Kidney (tissue), 14 donors: Measurements from ENCODE around the gene PROZ. TPM values are rescaled to one million over a fixed set of nuclear protein-coding genes. Genes with fewer than 3 reads are reported as not detected.

Source experiments
- DNase-seq, 5 donors: peaks; one replicate each; pipeline ENCODE4 v3.0.0-alpha.2; 2013 to 2020
- FAIRE-seq: peaks from 2 replicates; lab custom pipeline; 2012; peaks lifted over from hg19 to GRCh38; lab: Jason Lieb, UNC
- H3K27ac ChIP-seq, 2 donors: one replicate each; pipeline ENCODE4 v1.7.0; 2013; ENCODE audit warnings: low read depth in 2 of 2, low read length in 2 of 2, inconsistent platforms in 1 of 2
- H3K27me3 ChIP-seq: one replicate; pipeline ENCODE4 v1.7.1; 2013; ENCODE audit warnings: low read length, inconsistent platforms; ENCODE audit not compliant: control insufficient read depth, insufficient read depth
- H3K36me3 ChIP-seq, 3 donors: one replicate each; pipeline versions ENCODE4 v1.7.0 to v1.7.1; 2013; ENCODE audit warnings: low read length in 3 of 3, control low read depth in 1 of 3, inconsistent platforms in 1 of 3; ENCODE audit not compliant: insufficient read depth in 3 of 3, control insufficient read depth in 2 of 3
- H3K4me1 ChIP-seq, 3 donors: one replicate each; pipeline versions ENCODE4 v1.7.0 to v1.7.1; 2013; ENCODE audit warnings: low read length in 3 of 3, inconsistent platforms in 1 of 3, low read depth in 1 of 3; ENCODE audit not compliant: control insufficient read depth in 2 of 3, insufficient read depth in 2 of 3
- H3K4me3 ChIP-seq, 3 donors: one replicate each; pipeline versions ENCODE4 v1.7.0 to v1.8.1; 2013; ENCODE audit warnings: low read length in 3 of 3, control low read depth in 1 of 3, inconsistent platforms in 1 of 3
- H3K9ac ChIP-seq, 3 donors: one replicate each; pipeline versions ENCODE4 v1.7.0 to v1.7.1; 2013; ENCODE audit warnings: low read length in 3 of 3, control low read depth in 1 of 3, inconsistent platforms in 1 of 3
- H3K9me3 ChIP-seq, 3 donors: one replicate each; pipeline versions ENCODE4 v1.7.0 to v1.7.1; 2013; ENCODE audit warnings: low read length in 3 of 3, control low read depth in 1 of 3, inconsistent platforms in 1 of 3; ENCODE audit not compliant: control insufficient read depth in 2 of 3, insufficient read depth in 1 of 3
- intact Hi-C: fragments of 100-400 bp; cut with DNase I; formaldehyde crosslinking; loops from one replicate; pipeline ENCODE4 v1.11.1; 2022
- polyA plus RNA-seq: library from polyadenylated mRNA; stranded (reverse); fragments of 350-450 nt; fragmentation: Illumina TruSeq; extraction: RNeasy Lipid Tissue Mini Kit (QIAGEN cat#74804); gene quantifications from one replicate; pipeline ENCODE4 v1.2.3, GENCODE V29; 2014; ENCODE audit warnings: low read depth, low replicate concordance; ENCODE audit not compliant: insufficient read depth
- total RNA-seq: library from RNA; stranded (reverse); fragmentation: NEBNext Ultra II Directional; extraction: Animal tissue kit (Norgen Biotek cat#: 25700); gene quantifications from one replicate; pipeline ENCODE4 v1.2.1, GENCODE V29; 2021
- TF ChIP-seq, protein P1 (sequence below): IDR thresholded peaks from 3 replicates; pipeline ENCODE4 v1.5.1; 2012; ENCODE audit warnings: mild to moderate bottlenecking, moderate library complexity, borderline replicate concordance; ENCODE audit not compliant: insufficient read depth; ENCODE audit errors: extremely low read depth
- donor health status: control.
- donor health status: control.
- donor health status: control.
- donor health status: control.
- donor health status: control.
- donor health status: DM: yes; HTN: yes; CAD: no.
- donor health status: Normal renal cell carcinoma (clear cell type).

Gene PROZ
- total and polyA plus RNA-seq, 2 donors from 2014 or later = 20.0 TPM; not detected in 1

DNA sequence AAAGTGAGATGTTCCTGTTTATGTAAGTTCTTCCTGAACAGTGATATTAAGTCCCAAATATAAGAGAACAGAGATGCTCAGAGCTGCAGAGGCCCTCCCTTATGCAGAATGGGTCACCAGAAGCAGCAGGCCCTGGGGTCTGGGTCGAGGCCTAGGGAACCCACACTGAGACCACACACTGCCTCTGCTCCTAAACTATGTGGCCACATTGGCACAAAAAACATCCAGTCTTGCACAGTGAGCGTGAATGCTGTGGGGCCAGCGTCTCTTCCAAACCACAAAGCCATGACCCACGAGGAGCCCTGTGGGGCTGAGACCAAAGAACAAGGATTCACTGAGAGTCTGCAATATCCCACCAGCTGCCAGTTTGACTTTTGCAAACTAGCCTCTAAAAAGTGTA is 23.6 kb downstream of the PROZ start:
- H3K36me3 ChIP-seq = peaks cover 5 to 48% (median 31%) of the 10 kb centered on the region in 3 donors
- H3K9ac ChIP-seq = no peak overlapping the region
- FAIRE-seq (no peak), DNase-seq (no peak)
- intact Hi-C loops = no loop called here
- H3K4me1 ChIP-seq = no peaks in the 10 kb centered on the region
- H3K27ac ChIP-seq = no peak overlapping the region
- no peaks in the 10 kb centered on the region for H3K27me3 ChIP-seq
- TF ChIP-seq, protein P1, sequence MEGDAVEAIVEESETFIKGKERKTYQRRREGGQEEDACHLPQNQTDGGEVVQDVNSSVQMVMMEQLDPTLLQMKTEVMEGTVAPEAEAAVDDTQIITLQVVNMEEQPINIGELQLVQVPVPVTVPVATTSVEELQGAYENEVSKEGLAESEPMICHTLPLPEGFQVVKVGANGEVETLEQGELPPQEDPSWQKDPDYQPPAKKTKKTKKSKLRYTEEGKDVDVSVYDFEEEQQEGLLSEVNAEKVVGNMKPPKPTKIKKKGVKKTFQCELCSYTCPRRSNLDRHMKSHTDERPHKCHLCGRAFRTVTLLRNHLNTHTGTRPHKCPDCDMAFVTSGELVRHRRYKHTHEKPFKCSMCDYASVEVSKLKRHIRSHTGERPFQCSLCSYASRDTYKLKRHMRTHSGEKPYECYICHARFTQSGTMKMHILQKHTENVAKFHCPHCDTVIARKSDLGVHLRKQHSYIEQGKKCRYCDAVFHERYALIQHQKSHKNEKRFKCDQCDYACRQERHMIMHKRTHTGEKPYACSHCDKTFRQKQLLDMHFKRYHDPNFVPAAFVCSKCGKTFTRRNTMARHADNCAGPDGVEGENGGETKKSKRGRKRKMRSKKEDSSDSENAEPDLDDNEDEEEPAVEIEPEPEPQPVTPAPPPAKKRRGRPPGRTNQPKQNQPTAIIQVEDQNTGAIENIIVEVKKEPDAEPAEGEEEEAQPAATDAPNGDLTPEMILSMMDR = no peak
- H3K9me3 ChIP-seq = no peaks in the 10 kb centered on the region
- no peak overlapping the region for H3K4me3 ChIP-seq

DNA sequence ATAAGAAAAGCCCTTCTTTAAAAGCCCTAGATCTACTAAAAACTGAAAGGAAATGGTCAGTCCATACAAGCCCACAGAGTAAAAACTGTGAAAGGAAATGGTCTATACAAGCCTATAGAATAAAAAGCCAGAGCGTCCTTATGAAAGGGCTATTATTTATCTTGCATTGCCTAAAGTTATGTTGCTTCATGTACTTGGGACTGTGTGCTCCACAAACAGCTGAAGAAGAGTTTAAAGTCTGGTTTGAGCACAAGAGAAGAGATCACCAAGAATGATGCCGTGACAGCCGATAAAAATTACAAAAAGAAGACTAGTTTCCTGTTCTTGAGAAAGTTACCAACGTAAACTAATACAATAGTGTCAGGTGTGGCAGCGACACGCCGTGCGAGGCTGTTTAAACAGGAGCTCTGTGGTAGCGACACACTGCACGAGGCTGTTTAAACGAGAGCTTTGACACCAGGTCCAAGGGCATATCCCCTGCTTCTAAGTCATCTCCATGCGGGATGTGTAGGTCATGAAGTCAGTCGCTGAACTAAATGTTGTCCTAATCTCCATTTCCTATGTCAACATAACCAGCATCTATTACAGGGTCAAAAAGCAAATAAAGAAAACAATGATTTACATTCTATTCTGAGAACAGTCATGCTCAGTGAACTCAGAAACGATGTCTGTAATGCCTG is 25.1 kb downstream of the PROZ start:
- H3K4me3 ChIP-seq = no peak overlapping the region
- no peak for FAIRE-seq
- intact Hi-C loops = no loop called here
- peak in 2 of 5 donors; percentile 8 to 13 for DNase-seq
- H3K36me3 ChIP-seq = peaks cover 7 to 43% (median 38%) of the 10 kb centered on the region in 3 donors
- H3K9me3 ChIP-seq = no peaks in the 10 kb centered on the region
- TF ChIP-seq, protein P1 = no peak
- no peaks in the 10 kb centered on the region for H3K4me1 ChIP-seq
- no peak overlapping the region for H3K9ac ChIP-seq
- no peak overlapping the region for H3K27ac ChIP-seq
- no peaks in the 10 kb centered on the region for H3K27me3 ChIP-seq

DNA sequence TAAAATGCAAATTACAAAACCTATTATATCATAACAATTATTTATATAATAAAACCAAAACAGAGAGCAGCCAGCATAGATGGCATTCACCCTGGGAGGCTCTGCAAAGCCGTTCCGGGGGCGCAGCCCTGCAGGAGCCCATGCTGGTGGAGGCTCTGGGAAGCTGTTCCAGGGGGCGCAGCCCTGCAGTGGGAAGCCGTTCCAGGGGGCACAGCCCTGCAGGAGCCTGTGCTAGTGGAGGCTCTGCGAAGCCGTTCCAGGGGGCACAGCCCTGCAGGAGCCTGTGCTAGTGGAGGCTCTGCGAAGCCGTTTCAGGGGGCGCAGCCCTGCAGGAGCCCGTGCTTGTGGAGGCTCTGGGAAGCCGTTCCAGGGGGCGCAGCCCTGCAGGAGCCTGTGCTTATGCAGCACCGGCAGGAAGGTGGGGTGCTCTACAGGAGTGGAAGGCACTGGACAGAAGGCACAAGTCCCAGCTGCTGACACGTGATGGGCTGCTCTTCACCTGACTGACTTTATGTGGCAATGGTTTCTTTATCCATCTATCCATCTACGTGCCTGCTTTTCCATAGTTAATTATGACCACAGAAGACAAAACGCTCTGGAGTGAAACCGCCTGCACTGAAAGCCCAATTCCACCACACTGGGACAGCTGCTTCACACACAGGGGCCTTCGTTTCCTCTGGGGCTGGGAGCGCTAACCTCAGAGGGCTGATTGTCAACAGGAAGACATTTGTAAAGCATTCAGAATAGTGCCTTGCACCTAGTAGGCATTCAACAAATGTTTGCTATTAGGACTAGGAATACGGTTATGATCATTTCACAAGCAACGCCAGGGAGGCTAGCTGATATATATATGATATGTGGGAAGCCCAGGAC is 26.4 kb downstream of the PROZ start:
- no peak overlapping the region for H3K4me3 ChIP-seq
- TF ChIP-seq, protein P1 = no peak
- H3K9ac ChIP-seq = no peak overlapping the region
- intact Hi-C loops = no loop called here
- H3K9me3 ChIP-seq = no peaks in the 10 kb centered on the region
- H3K4me1 ChIP-seq = no peaks in the 10 kb centered on the region
- DNase-seq (peak in 2 of 5 donors; percentile 4 to 49), FAIRE-seq (no peak)
- peaks cover 9 to 35% (median 26%) of the 10 kb centered on the region in 3 donors for H3K36me3 ChIP-seq
- no peak overlapping the region for H3K27ac ChIP-seq
- H3K27me3 ChIP-seq = no peaks in the 10 kb centered on the region
